GM12892 (cell line): ENCODE data around the gene NCOA4.
"Not testable (repeated sequence)": the region's sequence is repeated elsewhere in the genome, so short reads cannot be mapped to it uniquely, and the experiment has no call there.

Experiments
- DNase-seq: peaks from one replicate; pipeline ENCODE4 v3.0.0; 2011; ENCODE audit not compliant: insufficient read length
- FAIRE-seq: peaks from 2 replicates; lab custom pipeline; 2011; peaks lifted over from hg19 to GRCh38; lab: Jason Lieb, UNC
- POLR2A ChIP-seq: IDR thresholded peaks from 2 replicates; pipeline ENCODE4 v1.6.1; 2011; ENCODE audit warnings: low read depth, low read length, control low read depth
- POLR2AphosphoS5 ChIP-seq: IDR thresholded peaks from 2 replicates; pipeline ENCODE4 v1.6.1; 2011; ENCODE audit warnings: low read depth, low read length, control low read depth
- TAF1 ChIP-seq: IDR thresholded peaks from 2 replicates; pipeline ENCODE4 v1.6.1; 2011; ENCODE audit warnings: low read depth, mild to moderate bottlenecking, control low read depth, low read length, borderline replicate concordance

Gene NCOA4

GRCh38 chr10:45997994-45998763, 32.2 kb downstream of the NCOA4 start:
- no peak for DNase-seq
- TF ChIP-seq POLR2A = no peak
- no peak for TF ChIP-seq POLR2AphosphoS5
- TF ChIP-seq TAF1 = no peak
- FAIRE-seq = no peak

DNA sequence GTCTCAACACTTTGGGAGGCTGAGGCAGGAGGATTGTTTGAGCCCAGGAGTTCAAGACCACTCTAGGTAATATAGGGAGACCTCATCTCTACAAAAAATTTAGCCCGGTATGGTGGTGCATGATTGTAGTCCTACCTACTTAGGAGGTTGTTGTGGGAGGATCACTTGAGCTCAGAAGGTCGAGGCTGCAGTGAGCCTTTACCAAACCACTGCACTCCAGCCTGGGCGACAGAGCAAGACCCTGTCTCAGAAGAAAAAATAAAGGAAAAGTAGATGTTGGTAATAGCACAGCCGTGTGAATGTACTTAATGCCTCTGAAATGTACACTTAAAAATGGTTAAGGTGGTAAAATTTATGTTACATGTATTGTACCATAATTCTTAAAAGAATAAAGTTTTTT, 32.9 kb downstream of the NCOA4 start:
- FAIRE-seq (no peak), DNase-seq (no peak)
- no peak for TF ChIP-seq POLR2AphosphoS5
- TF ChIP-seq POLR2A = no peak
- TF ChIP-seq TAF1 = no peak

GRCh38 chr10:45985590-45985989, 44.8 kb downstream of the NCOA4 start:
- not testable (repeated sequence) for DNase-seq, FAIRE-seq

- FAIRE-seq = not testable (repeated sequence)
These were observed 46.0 kb downstream of the NCOA4 start for GRCh38 chr10:45984473-45984872.

DNA sequence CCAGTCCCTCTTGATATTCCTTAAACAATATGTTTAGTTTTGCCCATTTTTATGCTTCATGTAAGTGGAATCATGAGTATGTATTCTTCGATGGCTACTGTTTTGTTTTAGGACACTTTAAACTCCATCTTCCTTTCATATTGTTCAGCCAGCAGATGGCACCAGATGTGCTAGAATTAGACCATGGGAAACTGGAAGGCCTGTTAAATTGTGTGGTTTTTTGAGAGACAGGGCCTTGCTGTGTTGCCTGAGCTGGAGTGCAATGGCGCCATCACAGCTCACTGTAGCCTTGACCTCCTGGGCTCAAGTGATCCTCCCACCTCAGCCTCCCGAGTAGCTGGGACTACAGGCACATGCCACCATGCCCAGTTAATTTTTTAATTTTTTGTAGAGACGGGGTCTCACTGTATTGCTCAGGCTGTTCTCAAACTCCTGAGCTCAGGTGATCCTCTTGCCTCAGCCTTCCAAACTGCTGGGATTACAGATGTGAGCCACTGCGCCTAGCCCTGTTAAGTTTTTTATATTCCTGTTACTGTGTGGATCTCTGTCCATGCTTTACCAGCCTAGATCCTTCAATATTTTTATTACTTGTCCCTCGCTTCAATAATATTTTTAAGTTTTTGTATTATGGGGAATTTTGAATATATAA, 46.8 kb downstream of the NCOA4 start:
- FAIRE-seq, DNase-seq: not testable (repeated sequence)

More at GRCh38 chr10:45984473-45984872, 46.0 kb downstream of the NCOA4 start:
- DNase-seq = not testable (repeated sequence)

- not testable (repeated sequence) for FAIRE-seq, DNase-seq
These were observed 49.1 kb downstream of the NCOA4 start for GRCh38 chr10:45981367-45981766.

GRCh38 chr10:45978554-45978953, 51.9 kb downstream of the NCOA4 start:
- not testable (repeated sequence) for FAIRE-seq, DNase-seq

DNA sequence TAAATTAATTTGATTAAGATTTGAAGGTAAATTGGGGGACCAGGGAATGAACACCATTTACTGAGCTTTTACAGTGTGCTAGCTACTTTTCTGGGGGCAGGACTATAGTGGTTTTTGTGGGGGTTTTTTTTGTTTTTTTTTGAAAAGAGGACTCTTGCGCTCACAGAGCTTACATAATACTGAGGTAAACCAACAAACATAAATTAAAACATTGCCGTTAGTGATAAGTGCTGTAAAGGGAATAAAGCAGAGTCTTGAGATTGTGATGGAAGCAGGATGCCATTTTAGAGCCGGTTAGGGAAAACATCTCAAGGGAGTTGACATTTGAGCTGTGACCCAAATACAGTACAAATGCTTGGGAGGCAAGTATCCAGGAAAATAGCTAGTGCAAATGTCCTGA, 56.4 kb downstream of the NCOA4 start:
- FAIRE-seq, DNase-seq: not testable (repeated sequence)

GRCh38 chr10:45972813-45973169, 57.6 kb downstream of the NCOA4 start:
- DNase-seq, FAIRE-seq: not testable (repeated sequence)

- TF ChIP-seq POLR2AphosphoS5 (peak; percentile 71; the same call in 1 of the 2 replicates), POLR2A (peak; percentile 74; the same call in 1 of the 2 replicates)
- not testable (repeated sequence) for FAIRE-seq
These were observed 58.2 kb downstream of the NCOA4 start, which contains the start of gene TIMM23 for GRCh38 chr10:45972106-45972812. Gene TIMM23, plus strand, starts transcription at chr10:45972489. Its CDS starts 136 bp downstream, at chr10:45972625.

GRCh38 chr10:45971742-45972105, 58.7 kb downstream of the NCOA4 start:
- DNase-seq, FAIRE-seq: not testable (repeated sequence)

More at GRCh38 chr10:45972106-45972812, 58.2 kb downstream of the NCOA4 start, which contains the start of gene TIMM23:
- peak; percentile 5 for DNase-seq

- FAIRE-seq, DNase-seq: not testable (repeated sequence)
These were observed 59.4 kb downstream of the NCOA4 start for GRCh38 chr10:45971019-45971418.

- not testable (repeated sequence) for DNase-seq, FAIRE-seq
These were observed 67.6 kb downstream of the NCOA4 start for GRCh38 chr10:45962686-45963452.

DNA sequence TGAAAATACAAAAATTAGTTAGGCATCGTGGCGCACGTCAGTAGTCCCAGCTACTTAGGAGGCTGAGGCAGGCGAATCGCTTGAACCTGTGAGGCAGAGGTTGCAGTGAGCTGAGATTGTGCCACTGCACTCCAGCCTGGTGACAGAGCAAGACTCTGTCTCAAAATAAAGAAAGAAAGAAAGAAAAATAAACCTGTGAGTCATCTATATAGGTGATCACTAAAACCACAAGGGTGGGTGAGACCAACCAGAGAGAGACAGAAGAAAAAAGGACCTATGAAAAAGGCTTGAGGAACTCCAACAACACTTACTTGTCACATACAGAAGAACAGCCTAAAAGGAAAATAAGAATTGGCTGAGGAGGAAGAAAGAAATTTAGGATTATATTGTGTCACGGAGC, 72.5 kb downstream of the NCOA4 start:
- not testable (repeated sequence) for FAIRE-seq

DNA sequence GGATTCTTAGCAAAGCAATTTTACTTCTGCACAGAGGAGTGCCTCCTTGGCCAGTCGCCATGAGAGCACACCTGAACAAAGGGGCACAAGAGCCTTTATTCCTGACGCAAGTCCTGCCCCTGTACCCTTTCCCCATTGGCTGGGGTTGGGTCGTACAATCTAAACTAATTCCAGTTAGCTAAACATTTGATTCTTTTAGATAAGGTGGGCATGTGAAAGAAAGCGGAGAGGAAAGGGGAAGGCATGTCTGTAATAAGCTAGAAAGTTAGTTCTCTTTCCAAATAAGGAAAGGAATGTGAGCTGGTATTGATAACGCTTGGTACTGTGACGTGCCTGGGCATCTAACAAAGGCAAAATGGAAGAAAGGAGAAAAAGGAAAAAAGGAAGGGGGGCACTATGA, 73.8 kb downstream of the NCOA4 start:
- DNase-seq, FAIRE-seq: not testable (repeated sequence)

More for the DNA sequence above, 72.5 kb downstream of the NCOA4 start:
- not testable (repeated sequence) for DNase-seq
